ENCODE results near the gene C13orf46. TPM values are rescaled to one million over a fixed set of nuclear protein-coding genes. Genes with fewer than 3 reads are reported as not detected.

C13orf46 gene
- polyA plus RNA-seq, 1 experiment = 0.65 TPM

GRCh38 chr13:114010401-114011101 is 36.7 kb upstream of the C13orf46 start:
- ChIA-PET CTCF (no interaction called here), POLR2A (no interaction called here)
- Histone ChIP-seq H3K36me3 (ENCODE audit: control insufficient read depth, insufficient read depth, low read length) (peaks cover 33% of the 10 kb centered on the region), H3K4me3 (ENCODE audit: low read depth, low read length) (no peak overlapping the region), H3K27me3 (ENCODE audit: control insufficient read depth, insufficient read depth, low read length) (no peaks in the 10 kb centered on the region)
- DNase-seq (ENCODE audit: low read depth) = no peak
- TF ChIP-seq CTCF (IDR thresholded peaks at IDR 0.05; ENCODE audit: insufficient read depth, low read depth, low read length) = no peak

- Histone ChIP-seq H3K27me3 (ENCODE audit: control insufficient read depth, insufficient read depth, low read length) (no peaks in the 10 kb centered on the region), H3K36me3 (ENCODE audit: control insufficient read depth, insufficient read depth, low read length) (peaks cover 29% of the 10 kb centered on the region), H3K4me3 (ENCODE audit: low read depth, low read length) (no peak overlapping the region)
- TF ChIP-seq CTCF (IDR thresholded peaks at IDR 0.05; ENCODE audit: insufficient read depth, low read depth, low read length) = no peak
- POLR2A ChIA-PET = no interaction called here
- DNase-seq (ENCODE audit: low read depth) = no peak
- CTCF ChIA-PET = no interaction called here
Measured at GRCh38 chr13:114009590-114010400, 35.9 kb upstream of the C13orf46 start.

- POLR2A ChIA-PET = no interaction called here
- no peak for TF ChIP-seq CTCF (IDR thresholded peaks at IDR 0.05; ENCODE audit: insufficient read depth, low read depth, low read length)
- Histone ChIP-seq H3K4me3 (ENCODE audit: low read depth, low read length) (no peak overlapping the region), H3K36me3 (ENCODE audit: control insufficient read depth, insufficient read depth, low read length) (peaks cover 26% of the 10 kb centered on the region), H3K27me3 (ENCODE audit: control insufficient read depth, insufficient read depth, low read length) (no peaks in the 10 kb centered on the region)
- CTCF ChIA-PET = no interaction called here
- no peak for DNase-seq (ENCODE audit: low read depth)
Measured at GRCh38 chr13:114008964-114009589, 35.2 kb upstream of the C13orf46 start.

- no peaks in the 10 kb centered on the region for H3K27me3 ChIP-seq (ENCODE audit: control insufficient read depth, insufficient read depth, low read length)
- ChIA-PET POLR2A (no interaction called here), CTCF (no interaction called here)
- DNase-seq (ENCODE audit: low read depth) = no peak
- H3K36me3 ChIP-seq (ENCODE audit: control insufficient read depth, insufficient read depth, low read length) = peaks cover 28% of the 10 kb centered on the region
- no peak for TF ChIP-seq CTCF (IDR thresholded peaks at IDR 0.05; ENCODE audit: insufficient read depth, low read depth, low read length)
- no peak overlapping the region for H3K4me3 ChIP-seq (ENCODE audit: low read depth, low read length)
Measured at GRCh38 chr13:114007566-114007965, 33.7 kb upstream of the C13orf46 start.

- no peak overlapping the region for H3K4me3 ChIP-seq (ENCODE audit: low read depth, low read length)
- H3K36me3 ChIP-seq (ENCODE audit: control insufficient read depth, insufficient read depth, low read length) = peaks cover 30% of the 10 kb centered on the region
- POLR2A ChIA-PET = no interaction called here
- no peak for TF ChIP-seq CTCF (IDR thresholded peaks at IDR 0.05; ENCODE audit: insufficient read depth, low read depth, low read length)
- CTCF ChIA-PET = no interaction called here
- no peaks in the 10 kb centered on the region for H3K27me3 ChIP-seq (ENCODE audit: control insufficient read depth, insufficient read depth, low read length)
- no peak for DNase-seq (ENCODE audit: low read depth)
Measured at GRCh38 chr13:114005206-114005724, 31.4 kb upstream of the C13orf46 start.
